COLO668 (cell line): Measurements from ENCODE around the gene HAUS3.

ENCODE experiments used
- DNase-seq: peaks from one replicate; lab custom pipeline; 2025; ENCODE audit not compliant: unreplicated experiment; lab: John Stamatoyannopoulos, UW

The HAUS3 gene

GRCh38 chr4:2264481-2265041 is 22.6 kb upstream of the HAUS3 start:
- DNase-seq = peak; percentile 57

DNA sequence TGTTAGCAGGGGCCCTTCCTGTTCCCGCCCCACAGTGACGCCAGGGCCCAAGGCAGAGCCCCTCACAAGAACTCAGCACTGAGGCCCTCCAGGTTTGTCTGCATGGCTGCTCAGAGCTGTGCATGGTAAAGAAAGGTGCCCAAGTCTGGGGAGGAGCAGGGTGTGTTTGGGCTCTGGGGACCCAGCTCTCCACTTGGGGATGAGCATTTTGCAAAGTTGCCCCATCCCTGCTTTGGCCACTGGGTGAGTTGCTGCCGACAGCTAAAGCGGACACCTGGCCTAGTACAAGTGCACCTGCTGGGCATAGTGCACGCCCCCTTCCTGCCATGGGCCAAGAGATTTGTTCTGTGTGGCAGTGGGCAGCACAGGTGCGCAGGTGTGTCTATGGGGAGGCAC is 22.0 kb upstream of the HAUS3 start:
- DNase-seq = peak; percentile 87

GRCh38 chr4:2262944-2263250 is 21.0 kb upstream of the HAUS3 start:
- no peak for DNase-seq

DNA sequence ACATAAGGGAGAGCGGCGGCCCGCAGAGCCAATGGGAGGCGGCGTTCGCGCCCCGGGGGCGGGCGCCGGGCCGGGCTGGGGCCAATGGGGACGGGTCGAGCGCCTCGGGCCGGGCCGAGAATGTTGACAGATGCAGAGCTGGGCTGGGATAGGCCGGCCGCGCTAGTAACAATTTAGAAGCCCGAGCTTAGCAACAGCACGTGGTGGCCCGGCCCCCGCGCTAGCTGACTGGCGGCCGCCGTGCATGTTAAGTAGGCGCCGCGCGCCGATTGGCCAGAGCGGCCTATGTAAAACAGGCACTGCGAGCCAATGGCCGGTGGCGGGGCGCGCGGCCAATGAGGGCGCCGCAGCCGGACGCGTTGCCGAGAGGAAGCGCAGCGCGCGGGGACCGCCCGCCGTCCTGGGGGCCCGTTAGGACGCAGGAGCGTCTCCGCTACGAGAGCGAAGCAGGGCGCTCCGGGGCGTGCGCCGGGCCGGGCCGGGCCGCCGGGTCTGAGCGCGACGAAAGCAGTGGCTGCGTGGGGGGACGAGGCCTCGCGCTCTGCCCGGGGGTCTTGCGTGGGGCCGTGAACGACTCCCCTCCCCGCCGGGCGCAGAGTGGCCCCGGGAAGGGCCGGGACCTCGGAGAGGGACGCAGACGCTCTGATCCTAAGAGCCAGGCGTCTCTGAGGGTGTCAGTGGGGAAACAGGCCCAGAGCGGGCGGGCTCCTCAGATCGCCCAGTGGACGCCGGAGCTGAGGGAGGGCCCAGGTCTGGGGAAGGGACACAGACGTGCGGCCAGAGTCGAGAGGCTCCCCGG is 20.4 kb upstream of the HAUS3 start:
- DNase-seq = peak; percentile 100

DNA sequence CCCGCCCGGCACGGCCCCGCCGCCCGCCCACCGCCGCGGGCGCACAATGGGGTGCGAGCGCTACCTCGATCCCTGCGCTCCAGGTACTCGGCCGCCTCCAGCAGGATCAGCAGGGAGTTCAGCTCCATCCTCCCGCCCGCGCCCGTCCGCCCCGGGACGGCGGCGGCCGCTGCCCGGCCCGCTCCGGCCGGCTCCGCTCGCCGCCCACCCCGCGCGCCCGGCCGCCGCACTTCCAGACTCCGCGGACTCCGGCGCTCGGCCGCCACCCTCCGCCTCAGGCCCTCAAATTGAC is 19.9 kb upstream of the HAUS3 start, which contains the start of gene MXD4:
TSS of gene MXD4 (minus strand) at position 257 of the 292 bp plus-strand sequence. CDS start at position 128, 129 bp downstream.
- no peak for DNase-seq

- peak; percentile 68 for DNase-seq
These were observed 19.4 kb upstream of the HAUS3 start for GRCh38 chr4:2261110-2261852.

- DNase-seq = no peak
These were observed 18.6 kb upstream of the HAUS3 start for GRCh38 chr4:2260344-2261109.

- no peak for DNase-seq
These were observed 17.8 kb upstream of the HAUS3 start for GRCh38 chr4:2259541-2260343.

- no peak for DNase-seq
These were observed 17.2 kb upstream of the HAUS3 start for GRCh38 chr4:2259036-2259540.

GRCh38 chr4:2258091-2259035 is 16.4 kb upstream of the HAUS3 start:
- no peak for DNase-seq

DNA sequence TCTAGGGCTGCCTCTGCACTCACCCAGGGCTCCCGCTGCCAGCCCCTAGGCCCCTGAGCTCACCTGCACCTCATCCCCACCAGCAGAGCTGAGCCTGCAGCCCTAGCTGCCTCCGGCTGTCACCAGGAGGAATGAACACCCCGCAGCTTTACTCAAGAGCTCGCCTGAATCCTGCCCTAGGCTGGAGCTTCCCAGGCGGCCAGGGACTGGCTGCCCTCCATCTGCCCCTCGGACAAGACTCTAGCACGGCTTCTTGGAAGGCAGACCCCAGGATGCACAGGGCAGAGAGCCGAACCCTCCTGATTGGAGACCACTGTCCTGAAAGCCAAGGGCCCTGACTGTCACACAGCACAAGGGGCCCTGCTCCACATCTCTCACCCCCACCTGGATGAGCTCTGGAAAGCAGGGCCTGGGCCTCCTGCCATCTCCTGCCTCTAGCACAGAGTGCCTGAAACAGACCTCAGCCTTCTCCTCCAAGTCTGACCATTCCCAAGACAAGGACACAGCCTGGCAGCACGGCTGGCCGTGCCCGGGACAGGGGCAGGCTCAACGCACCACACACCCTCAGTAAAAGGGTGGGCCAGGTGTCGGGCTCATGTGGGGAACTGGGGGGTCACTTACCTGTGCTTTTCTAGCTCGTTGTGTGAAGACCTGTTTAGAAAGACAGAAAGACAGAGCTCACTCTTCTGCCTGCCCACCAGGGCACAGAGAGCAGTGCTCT is 15.6 kb upstream of the HAUS3 start:
- no peak for DNase-seq

DNA sequence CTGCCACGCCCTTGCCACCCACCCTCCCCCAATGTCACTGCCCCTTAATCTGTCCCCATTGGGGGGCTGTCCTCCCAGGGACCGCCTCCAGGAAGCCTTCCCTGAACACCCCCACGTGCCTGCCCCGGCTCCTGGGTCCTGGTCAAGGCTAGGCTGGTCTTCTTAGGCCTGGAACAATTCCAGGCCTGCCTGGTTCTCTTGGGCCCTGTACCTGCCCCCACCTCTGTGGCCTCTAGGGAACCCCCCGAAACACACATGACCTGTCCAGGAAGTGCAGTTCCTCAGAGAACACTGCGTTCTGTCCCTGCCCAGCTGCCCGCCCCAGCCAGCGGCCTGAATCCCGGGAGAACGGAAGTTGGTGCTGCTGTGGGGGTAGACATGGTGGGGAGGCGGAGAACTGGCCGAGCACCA is 14.9 kb upstream of the HAUS3 start:
- DNase-seq = no peak

GRCh38 chr4:2256156-2256731 is 14.3 kb upstream of the HAUS3 start:
- DNase-seq = no peak

GRCh38 chr4:2255501-2256155 is 13.7 kb upstream of the HAUS3 start:
- DNase-seq = no peak

DNA sequence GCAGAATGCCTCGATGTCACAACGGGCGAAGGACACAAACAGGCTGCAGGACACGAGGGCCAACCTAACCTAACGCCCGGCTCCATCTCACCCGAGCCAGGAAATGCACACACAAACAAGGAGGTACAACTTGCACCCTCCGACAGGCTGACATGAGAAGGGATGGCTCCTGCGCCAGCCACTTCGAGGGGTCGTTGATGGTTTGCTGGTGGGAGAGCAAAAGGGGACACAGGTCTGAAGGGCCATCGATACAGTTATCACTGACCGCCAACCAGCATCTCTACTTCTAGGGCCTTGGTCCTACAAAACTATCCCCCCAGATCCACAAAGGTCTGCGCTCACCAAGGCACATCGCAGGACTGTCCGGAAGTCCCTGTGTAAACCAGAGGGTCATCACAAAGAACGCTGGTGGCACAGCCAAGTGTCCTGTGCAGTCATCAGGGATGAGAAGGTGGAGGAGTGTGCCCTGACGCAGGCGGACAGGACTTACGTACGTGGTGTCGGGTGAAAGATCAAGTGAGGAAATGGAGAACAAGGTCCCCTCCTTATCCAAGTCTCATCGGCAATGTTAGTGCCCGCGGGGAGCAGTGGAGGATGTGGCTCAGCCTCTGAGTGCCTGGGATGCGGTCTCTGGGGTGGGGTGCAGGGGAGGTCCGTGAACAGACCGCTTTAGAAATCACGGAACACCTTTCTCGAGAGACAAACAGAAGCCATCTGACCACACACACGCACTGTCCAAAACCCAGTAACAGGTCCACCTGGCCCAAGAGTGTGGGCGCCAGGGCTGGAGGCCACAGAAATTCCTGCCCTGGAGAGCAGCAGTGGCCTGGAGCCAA is 13.0 kb upstream of the HAUS3 start:
- no peak for DNase-seq

GRCh38 chr4:2253160-2254084 is 11.5 kb upstream of the HAUS3 start:
- DNase-seq = no peak
